HG03039 (cell line): ENCODE results near the gene DDIT4.
A peak's percentile ranks its signal among the peaks of the same experiment; 100 is the strongest.
"Not testable (repeated sequence)": the region's sequence is repeated elsewhere in the genome, so short reads cannot be mapped to it uniquely, and the experiment has no call there.

ENCODE experiments used
- ATAC-seq: cut with Tn5 transposase; IDR thresholded peaks from one replicate; pipeline ENCODE4 v1.9.1; 2021; ENCODE audit warnings: mild to moderate bottlenecking, moderate library complexity; ENCODE audit not compliant: unreplicated experiment

Gene DDIT4, protein sequence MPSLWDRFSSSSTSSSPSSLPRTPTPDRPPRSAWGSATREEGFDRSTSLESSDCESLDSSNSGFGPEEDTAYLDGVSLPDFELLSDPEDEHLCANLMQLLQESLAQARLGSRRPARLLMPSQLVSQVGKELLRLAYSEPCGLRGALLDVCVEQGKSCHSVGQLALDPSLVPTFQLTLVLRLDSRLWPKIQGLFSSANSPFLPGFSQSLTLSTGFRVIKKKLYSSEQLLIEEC

DNA sequence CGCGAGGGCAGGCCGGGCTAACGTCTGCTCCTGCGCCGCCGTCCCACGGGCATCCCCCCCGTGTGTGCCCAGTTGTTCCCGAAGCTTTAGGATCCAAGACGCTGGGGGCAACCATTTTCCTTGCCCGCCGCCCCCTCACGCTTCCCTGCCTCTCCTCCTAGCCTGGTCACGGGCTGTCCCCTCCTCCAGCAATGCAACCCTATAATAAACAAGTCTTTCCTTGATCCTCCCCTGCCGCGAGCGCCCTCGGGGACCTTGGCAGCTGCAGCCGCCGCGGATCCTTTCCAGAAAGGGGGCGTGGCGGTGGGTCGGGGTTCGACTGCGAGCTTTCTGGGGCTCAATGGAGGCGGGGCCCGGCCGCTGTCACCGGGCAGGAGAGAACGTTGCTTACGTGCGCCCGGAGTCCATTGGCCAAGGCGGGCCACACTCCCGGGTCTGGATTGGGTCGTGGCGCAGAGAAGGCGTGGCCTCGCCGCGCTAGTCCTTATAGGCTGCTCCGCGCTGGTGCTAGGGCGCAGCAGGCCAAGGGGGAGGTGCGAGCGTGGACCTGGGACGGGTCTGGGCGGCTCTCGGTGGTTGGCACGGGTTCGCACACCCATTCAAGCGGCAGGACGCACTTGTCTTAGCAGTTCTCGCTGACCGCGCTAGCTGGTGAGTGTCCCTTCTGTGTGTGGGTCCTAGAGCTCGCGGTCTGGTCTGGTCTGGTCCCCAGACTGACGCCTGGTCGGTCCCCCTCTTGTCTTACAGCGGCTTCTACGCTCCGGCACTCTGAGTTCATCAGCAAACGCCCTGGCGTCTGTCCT is at the start of gene DDIT4:
Gene DDIT4, plus strand, starts transcription at position 515 of the 803 bp plus-strand sequence. CDS start 293 bp downstream, outside the sequence.
- ATAC-seq, result peak; percentile 82

DNA sequence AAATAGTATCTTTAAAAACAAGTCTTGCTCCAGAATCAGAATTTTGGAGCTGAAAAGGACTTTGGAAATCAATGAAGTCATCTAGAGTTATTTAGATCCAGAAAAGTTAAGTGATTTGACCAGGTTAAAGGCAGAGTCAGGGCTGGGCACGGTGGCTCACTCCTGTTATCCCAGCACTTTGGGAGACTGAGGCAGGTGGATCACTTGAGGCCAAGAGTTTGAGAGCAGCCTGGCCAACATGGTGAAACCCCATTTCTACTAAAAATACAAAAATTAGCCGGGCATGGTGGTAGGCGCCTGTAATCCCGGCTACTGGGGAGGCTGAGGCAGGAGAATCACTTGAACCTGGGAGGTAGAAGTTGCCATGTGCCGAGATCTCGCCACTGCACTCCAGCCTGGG is 49.5 kb upstream of the DDIT4 start:
- ATAC-seq, result not testable (repeated sequence)

DNA sequence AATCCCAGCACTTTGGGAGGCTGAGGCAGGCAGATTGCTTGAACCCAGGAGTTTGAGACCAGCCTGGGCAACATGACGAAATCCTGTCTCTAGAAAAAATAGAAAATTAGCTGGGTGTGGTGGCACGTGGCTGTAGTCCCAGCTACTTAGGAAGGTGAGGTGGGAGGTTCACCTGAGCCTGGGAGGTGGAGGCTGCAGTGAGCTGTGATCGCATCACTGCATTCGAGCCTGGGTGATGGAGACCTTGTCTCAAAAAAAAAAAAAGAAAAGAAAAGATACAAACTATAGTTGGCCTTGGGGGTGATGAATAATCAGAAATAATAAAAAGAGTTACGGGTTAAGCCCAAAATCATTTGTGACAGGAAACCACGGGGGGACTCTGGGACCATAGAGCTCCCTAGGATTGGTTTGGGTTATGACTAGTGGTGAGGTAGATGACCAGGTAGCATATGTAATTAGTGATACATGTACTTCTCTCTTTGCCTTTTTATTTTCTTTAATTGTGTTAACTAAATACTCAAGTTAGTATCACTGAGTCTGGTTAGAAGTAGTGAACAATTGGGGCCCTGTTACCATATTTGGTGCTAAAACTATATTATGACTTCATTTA is 47.2 kb upstream of the DDIT4 start:
- ATAC-seq, result no peak

DNA sequence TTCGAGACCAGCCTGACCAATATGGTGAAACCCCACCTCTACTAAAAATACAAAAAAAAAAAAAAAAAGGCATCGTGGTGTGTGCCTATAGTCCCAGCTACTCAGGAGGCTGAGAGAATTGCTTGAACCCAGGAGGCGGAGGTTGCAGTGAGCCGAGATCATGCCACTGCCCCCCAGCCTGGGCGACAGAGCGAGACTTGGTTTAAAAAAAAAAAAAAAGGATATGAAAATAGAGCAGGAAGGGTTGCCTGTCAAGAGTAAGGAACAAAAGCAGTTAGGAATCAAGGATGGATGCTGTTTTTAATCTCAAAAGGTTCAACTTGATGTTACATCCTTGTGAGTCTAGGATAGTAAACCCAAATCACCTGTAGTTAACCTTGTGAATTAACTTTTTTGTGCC is 45.9 kb upstream of the DDIT4 start:
- ATAC-seq, result no peak

DNA sequence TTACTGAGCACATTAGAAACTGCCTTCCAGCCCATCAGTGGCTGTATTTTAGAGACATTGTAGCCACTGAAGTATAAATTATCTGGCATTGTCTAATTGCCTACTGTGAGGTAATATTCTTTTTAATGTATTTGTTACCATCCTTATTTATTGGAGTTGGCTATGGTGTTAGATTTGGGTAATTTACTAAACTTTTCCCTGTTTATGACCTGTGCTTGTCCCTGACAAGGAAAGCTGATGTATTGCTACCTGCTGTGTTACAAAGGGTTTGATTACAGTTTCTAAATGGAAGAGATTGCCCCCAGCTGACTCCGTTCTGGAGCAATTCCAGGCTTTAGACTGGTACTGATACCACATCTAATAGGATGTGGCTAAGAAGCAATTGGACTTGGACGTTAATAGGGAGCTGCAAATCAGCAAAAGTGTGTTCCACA is 45.4 kb upstream of the DDIT4 start:
- no peak for ATAC-seq

DNA sequence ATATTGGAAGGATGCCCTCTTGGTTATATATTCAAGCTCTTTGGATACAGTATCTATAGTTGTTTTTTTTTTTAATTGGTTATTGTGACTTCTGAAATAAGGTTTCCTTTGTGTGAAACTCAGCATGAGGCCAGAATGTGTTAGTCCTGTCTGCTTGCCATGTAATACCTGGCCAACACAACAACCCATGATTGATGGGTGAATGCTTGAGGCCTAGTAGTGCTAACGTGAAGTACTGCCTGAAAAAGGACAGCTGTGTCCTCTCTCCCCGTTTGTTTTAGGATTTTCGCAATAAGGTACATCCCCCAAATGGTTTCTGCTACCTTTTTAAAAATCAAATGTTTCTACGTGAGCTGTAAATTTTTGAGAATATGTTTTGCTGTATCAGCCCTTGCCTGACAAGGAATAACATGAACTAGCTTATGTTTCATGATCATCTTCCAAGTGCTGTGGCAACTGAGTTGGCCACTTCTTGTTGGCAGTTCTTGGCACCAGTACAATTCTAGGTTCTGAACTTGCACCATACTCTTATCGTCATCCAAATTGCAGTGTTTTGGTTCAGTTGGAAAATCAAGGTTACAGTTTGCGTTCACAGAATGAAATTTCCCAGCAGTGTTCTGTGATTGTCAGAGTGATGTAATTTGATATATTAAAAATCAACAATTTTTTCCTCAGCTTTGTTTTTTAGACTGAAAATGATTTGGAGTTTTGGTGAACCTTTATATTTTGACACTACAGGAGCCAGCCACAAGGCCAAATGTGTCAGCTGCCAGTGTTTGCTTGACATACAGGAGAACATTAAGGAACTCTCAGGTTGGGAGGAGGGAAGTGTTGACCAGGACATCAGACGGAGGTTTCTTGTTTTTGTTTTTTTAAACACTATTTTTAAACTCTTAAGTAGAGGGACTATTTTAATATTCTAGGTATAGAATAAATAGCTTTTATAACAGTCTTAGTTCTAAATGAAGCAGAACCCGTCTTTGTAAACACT is 44.2 kb upstream of the DDIT4 start:
- no peak for ATAC-seq

DNA sequence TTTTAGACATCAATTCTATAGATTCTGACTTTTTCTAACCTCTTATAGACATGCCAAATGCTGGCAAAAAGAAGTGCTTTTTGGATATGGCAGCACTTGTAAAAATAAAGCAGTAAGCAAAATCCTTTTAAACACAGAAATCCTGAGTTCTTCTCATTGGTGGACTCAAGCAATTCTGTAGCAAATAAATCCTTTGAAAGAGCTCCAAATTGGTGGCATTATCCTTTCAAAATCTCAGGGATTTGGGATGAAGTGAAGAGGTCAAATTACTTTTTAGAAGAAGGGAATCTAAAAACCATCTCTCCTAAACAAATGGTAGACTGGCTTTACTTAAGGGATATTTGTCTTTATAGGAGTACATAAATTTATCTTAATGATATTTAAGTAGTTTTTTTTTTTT is 40.1 kb upstream of the DDIT4 start:
- ATAC-seq, result no peak

DNA sequence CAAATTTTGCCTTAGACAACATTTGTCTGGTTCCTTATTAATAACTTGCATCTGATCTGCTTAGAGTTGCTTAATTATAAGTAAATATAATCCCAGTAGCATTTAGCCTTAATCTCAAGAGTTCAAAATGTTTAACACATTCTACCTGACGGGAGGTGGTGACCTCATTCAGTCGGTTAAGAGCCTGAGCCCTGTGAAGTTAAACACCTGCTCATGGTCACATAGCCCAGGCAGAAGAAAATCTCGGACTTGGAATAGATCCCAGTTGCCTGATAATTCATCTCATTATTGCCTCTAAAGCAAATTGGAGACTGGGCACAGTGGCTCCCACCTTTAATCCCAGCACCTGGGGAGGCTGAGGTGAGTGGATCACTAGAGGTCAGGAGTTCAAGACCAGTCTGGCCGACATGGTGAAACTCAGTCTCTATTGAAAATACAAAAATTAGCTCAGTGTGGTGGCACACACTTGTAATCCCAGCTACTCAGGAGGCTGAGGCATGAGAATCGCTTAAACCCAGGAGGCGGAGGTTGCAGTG is 39.1 kb upstream of the DDIT4 start:
- ATAC-seq, result no peak

DNA sequence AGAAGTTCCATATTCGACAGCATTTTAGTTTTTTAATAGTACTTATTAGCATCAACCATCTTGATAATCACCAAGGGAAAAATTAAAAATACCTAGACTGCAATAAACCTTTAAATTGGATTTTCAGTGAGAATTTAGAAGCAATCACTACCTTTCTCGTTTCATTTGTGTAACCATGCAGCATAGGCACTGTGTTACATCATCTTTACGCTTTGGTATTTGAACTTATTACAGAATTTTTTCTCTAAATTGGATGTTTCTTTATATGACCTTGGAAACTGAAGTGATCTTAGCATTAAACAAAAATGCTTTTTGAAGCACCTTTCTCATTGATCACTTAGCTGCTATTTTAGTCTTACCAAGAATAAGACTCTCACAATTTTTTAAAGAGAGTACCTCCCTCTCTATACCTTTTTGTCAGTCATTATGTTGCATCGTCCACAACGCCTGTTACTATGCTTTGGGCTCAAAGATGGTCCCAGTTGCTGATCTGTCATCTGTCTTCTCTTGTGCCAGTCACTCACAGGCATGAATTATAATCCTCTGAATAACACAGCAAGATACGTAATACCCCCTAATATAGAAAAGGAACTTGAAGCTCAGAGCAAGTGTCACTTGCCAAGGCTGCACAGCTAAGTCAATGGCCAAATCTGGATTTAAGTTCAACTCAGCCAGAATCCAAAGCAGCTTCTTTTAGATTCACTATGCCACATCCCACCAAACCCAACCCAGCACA is 38.0 kb upstream of the DDIT4 start:
- no peak for ATAC-seq

DNA sequence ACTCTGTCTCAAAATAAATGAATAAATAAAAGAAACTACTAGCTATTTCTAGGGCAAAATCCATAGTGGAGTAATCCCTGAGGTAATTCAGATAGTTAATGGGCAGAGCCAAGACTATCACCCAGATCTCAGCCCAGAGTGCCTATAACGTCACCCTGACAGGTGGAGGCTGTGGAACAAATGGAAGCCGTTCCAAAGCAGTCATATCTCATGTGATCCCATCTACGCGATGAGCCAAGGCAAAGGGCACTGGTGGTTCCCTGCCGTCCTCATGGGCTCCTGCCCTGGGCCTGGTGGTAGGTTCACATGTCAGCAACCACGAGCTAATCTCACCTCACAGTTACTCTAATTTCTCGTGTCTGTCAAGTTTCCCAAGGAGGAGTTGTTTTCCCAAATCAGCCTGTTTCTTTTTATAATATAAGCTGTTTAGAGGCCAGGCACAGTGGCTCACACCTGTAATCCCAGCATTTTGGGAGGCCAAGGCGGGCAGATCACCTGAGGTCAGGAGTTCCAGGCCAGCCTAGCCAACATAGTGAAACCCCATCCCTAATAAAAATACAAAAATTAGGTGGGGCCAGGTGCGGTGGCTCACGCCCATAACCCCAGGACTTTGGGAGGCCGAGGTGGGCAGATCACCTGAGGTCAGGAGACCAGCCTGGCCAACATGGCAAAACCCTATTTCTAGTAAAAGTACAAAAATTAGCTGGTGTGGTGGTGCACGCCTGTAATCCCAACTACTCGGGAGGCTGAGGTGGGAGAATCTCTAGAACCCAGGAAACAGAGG is 35.1 kb upstream of the DDIT4 start:
- ATAC-seq, result no peak

DNA sequence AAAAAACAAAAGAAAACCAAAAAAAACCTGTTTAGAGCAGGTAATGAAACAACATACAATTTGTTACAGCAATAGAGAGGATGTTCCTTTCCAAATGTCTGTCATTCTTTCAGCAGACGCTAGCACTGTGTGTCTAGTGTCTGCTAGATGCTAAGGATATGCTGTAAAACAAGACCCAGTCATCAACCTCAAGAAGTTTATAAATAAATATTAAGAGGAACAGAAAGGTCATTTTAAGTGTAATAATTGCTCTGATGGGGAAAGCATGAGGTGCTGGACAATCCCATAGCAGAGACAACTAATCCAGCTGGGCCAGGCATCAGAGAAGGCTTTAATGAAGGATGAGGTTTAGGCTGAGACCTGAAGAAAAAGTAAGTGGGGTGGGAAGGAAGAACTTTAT is 34.3 kb upstream of the DDIT4 start:
- ATAC-seq, result no peak

DNA sequence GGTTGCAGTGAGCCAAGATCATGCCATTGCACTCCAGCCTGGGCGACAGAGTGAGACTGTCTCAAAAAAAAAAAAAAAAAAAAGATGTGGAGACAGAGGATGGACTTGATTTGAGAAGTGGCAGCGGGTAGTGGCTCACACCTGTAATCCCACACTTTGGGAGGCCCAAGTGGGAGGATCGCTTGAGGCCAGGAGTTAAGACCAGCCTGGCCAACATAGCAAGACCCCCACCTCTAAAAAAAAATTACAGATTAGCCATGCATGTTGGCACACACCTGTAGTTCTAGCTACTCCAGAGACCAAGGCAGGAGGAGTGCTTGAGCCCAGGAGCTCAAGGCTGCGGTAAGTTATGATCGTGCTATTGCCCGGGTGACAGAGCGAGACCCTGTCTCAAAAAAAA is 33.4 kb upstream of the DDIT4 start:
- no peak for ATAC-seq

DNA sequence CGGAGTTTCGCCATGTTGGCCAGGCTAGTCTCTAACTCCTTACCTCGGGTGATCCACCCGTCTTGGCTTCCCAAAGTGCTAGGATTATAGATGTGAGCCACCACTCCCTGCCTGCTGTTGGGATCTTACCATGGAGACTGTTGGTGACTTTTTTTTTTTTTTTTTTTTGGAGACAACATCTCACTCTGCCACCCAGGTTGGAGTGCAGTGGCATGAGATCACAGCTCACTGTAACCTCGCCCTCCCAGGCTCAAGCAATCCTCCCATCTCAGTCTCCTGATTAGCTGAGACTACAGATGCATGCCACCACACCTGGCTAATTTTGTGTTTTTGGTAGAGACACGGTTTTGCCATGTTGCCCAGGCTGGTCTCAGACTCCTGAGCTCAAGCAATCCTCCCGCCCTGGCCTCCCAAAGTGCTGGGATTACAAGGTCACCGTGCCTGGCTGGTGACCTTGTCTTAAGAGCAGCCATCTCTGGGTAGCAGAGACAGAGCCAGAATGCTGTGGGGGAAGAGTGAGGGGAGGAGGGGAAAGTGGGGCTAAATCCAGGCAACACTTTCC is 32.0 kb upstream of the DDIT4 start:
- no peak for ATAC-seq

DNA sequence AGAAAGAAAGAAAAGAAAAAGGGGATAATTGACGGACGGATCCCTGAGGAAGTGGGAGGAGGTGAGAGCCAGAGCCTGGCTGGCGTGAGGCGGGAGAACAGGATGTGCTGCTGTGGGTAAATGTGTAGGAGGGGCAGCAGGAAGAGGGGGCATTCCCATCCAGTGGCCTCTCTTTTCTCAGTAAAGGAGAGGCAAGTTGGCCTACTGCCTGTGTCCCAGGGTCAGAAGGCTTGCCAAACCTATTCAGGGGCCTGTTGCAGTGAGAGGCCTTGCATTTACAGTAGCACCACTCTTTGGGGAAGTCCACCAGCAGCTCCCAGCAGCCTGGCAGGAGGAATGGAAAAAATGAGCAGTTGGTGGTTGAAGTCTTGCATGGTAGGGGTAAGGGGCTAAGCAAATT is 31.0 kb upstream of the DDIT4 start:
- ATAC-seq, result no peak

DNA sequence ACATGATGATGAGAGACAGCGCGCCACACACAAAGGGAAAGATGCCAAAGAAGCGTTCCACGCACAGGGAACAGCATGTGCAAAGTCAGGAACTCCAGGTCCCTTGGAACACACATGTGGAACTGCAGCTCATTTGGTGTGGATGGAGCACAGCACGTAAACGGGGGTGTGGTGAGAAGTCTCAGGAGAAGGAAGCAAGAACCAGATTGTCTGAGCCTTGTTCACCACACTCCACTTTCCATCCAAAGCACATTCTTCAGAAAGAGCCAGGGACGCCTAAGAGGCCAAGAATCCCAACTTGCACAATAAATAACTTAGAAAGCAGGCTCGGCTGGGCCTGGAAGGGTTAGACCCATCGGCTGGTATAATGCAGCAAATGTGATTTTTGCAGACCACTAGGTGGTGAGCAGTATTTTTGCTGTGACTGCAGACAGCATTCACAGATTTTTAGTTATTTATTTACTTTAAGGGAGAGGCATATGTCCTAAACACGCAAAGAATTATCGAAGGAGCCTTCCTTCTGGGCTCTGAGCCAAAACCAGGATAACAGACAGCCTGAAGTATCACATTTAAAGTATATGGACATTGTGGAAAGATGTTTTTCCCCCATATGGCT is 29.8 kb upstream of the DDIT4 start:
- no peak for ATAC-seq

DNA sequence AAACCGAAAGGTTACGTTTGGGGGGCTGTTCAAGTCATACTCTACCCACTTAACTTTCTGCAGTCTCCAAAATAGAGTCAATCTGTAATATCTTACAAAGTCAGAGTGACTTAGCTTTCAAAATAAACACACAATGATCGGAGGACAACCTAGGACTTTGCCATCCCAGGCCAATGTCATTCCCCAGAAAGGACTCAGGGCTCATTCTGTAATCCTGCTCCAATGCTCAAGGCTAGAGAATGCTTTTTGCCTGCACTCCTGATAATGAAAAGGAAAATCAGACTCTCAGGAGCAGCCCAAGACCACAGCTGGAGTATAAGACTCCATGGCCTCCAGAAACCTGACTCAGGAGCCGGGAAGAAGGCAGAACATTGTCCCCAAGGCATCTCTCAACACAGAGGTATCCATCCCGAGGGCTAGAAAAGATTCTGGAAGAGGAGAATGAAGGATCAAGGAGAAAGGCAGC is 29.1 kb upstream of the DDIT4 start:
- ATAC-seq, result no peak

DNA sequence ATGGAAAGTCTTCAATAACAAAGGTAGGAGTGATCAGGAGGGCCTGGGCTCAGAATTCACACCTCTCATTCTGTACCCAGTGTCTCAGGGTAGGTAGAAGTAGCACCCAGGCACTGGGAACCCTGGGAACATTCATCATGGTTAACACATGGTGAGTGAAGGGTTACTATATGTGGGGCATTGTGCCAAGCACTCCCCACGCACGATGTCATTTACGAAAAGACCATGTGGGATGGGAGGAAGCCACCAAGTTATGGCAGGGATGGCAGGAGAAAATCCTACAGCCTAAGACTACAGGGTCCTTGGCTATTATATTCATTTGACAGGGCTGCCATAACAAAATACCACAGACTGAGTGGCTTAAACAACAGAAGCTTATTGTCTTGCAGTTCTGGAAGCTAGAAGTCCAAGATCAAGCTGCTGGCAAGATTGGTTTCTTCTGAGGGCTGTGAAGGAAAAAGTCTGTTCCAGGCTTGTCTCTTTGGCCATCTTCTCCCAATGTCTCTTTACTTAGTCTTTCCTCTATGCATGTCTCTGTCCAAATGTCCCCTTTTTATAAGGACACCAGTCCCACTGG is 27.7 kb upstream of the DDIT4 start:
- ATAC-seq, result no peak
